HepG2 (cell line): ENCODE results near the gene PIK3R5.

Experiments
- BRCA1 ChIP-seq: sonication (generic); formaldehyde crosslinking; IDR thresholded peaks from 2 replicates; pipeline ENCODE4 v1.4.0; 2020; ENCODE audit warnings: missing genetic modification reagents
- POLR2AphosphoS5 ChIP-seq: IDR thresholded peaks from 2 replicates; pipeline ENCODE4 v1.6.1; 2012; ENCODE audit warnings: low read depth, low read length
- RAD21 ChIP-seq: fragments of 450-650 bp; formaldehyde crosslinking; IDR thresholded peaks from 2 replicates; pipeline ENCODE4 v1.5.0; 2020; ENCODE audit warnings: mild to moderate bottlenecking
- ZNF274 ChIP-seq: sonication (generic); formaldehyde crosslinking; IDR thresholded peaks from 2 replicates; pipeline ENCODE4 v1.5.1; 2020; ENCODE audit warnings: mild to moderate bottlenecking, missing genetic modification reagents
- TF ChIP-seq, protein P1 (sequence below): sonication (generic); formaldehyde crosslinking; conservative IDR thresholded peaks from 2 replicates; pipeline ENCODE4 v1.4.0; 2020; ENCODE audit warnings: missing genetic modification reagents
- TF ChIP-seq, protein P2 (sequence below): sonication (generic); formaldehyde crosslinking; IDR thresholded peaks from 2 replicates; pipeline ENCODE4 v1.5.0; 2020; ENCODE audit warnings: mild to moderate bottlenecking, missing genetic modification reagents, moderate library complexity

DNA sequence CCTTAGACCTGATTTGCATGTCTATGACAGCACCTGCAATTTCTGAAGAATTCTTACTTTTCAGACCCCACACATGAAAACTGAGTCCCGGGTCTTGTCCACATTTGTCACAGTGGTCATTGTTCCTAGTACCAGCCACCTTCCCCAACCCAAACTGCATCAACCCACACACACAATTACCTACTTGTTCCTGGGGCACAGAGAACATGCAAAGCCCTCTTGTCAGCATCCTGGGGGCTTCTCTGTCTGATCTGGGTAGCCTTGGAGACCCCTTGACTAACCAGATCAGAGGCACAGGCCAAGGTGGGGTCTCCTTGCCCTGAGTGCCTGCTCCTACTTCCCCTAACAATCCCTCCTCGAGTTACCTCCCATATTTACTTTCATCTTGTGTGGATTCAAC lies 61.3 kb downstream of the PIK3R5 start:
- TF ChIP-seq, protein P1, sequence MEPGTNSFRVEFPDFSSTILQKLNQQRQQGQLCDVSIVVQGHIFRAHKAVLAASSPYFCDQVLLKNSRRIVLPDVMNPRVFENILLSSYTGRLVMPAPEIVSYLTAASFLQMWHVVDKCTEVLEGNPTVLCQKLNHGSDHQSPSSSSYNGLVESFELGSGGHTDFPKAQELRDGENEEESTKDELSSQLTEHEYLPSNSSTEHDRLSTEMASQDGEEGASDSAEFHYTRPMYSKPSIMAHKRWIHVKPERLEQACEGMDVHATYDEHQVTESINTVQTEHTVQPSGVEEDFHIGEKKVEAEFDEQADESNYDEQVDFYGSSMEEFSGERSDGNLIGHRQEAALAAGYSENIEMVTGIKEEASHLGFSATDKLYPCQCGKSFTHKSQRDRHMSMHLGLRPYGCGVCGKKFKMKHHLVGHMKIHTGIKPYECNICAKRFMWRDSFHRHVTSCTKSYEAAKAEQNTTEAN (CRISPR knock-in tag), result no peak
- TF ChIP-seq, protein P2, sequence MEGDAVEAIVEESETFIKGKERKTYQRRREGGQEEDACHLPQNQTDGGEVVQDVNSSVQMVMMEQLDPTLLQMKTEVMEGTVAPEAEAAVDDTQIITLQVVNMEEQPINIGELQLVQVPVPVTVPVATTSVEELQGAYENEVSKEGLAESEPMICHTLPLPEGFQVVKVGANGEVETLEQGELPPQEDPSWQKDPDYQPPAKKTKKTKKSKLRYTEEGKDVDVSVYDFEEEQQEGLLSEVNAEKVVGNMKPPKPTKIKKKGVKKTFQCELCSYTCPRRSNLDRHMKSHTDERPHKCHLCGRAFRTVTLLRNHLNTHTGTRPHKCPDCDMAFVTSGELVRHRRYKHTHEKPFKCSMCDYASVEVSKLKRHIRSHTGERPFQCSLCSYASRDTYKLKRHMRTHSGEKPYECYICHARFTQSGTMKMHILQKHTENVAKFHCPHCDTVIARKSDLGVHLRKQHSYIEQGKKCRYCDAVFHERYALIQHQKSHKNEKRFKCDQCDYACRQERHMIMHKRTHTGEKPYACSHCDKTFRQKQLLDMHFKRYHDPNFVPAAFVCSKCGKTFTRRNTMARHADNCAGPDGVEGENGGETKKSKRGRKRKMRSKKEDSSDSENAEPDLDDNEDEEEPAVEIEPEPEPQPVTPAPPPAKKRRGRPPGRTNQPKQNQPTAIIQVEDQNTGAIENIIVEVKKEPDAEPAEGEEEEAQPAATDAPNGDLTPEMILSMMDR (CRISPR knock-in tag), result no peak
- TF ChIP-seq BRCA1 (CRISPR knock-in tag) (no peak), POLR2AphosphoS5 (no peak), ZNF274 (CRISPR knock-in tag) (no peak), RAD21 (CRISPR knock-in tag) (no peak)
